ENCODE results near the gene ZSWIM5. TPM values are rescaled to one million over a fixed set of nuclear protein-coding genes. Genes with fewer than 3 reads are reported as not detected.

Gene ZSWIM5
- total and polyA plus RNA-seq, 2 experiments from 2014 or later: 6.6 to 7.6 TPM

- Histone ChIP-seq H3K36me3 (no peaks in the 10 kb centered on the region), H3K27ac (no peak overlapping the region), H3K4me1 (ENCODE audit: low read depth) (peaks cover 11% of the 10 kb centered on the region), H3K4me3 (no peak overlapping the region), H3K27me3 (no peaks in the 10 kb centered on the region), H3K9me3 (ENCODE audit: low read depth) (no peaks in the 10 kb centered on the region)
- no peak for TF ChIP-seq CTCF (IDR thresholded peaks at IDR 0.05; ENCODE audit: low read depth, low read length)
- no peak for DNase-seq (ENCODE audit: low read depth in 1 of 2, low spot score in 1 of 2)
Observed at GRCh38 chr1:45200906-45201500, 5.4 kb downstream of the ZSWIM5 start.

GRCh38 chr1:45200435-45200834 is 6.0 kb downstream of the ZSWIM5 start:
- H3K4me3 ChIP-seq: no peak overlapping the region
- no peaks in the 10 kb centered on the region for H3K9me3 ChIP-seq (ENCODE audit: low read depth)
- H3K4me1 ChIP-seq (ENCODE audit: low read depth): peaks cover 11% of the 10 kb centered on the region
- no peak for DNase-seq (ENCODE audit: low read depth in 1 of 2, low spot score in 1 of 2)
- no peaks in the 10 kb centered on the region for H3K36me3 ChIP-seq
- no peaks in the 10 kb centered on the region for H3K27me3 ChIP-seq
- H3K27ac ChIP-seq: no peak overlapping the region
- TF ChIP-seq CTCF (IDR thresholded peaks at IDR 0.05; ENCODE audit: low read depth, low read length): no peak

- H3K36me3 ChIP-seq: no peaks in the 10 kb centered on the region
- no peak overlapping the region for H3K4me3 ChIP-seq
- no peaks in the 10 kb centered on the region for H3K4me1 ChIP-seq (ENCODE audit: low read depth)
- no peak for TF ChIP-seq CTCF (IDR thresholded peaks at IDR 0.05; ENCODE audit: low read depth, low read length)
- DNase-seq (ENCODE audit: low read depth in 1 of 2, low spot score in 1 of 2): no peak
- no peaks in the 10 kb centered on the region for H3K9me3 ChIP-seq (ENCODE audit: low read depth)
- H3K27me3 ChIP-seq: no peaks in the 10 kb centered on the region
- H3K27ac ChIP-seq: no peak overlapping the region
Observed at GRCh38 chr1:45198185-45198584, 8.2 kb downstream of the ZSWIM5 start.

GRCh38 chr1:45196863-45197262 is 9.5 kb downstream of the ZSWIM5 start:
- H3K36me3 ChIP-seq: no peaks in the 10 kb centered on the region
- no peaks in the 10 kb centered on the region for H3K9me3 ChIP-seq (ENCODE audit: low read depth)
- TF ChIP-seq CTCF (IDR thresholded peaks at IDR 0.05; ENCODE audit: low read depth, low read length): no peak
- no peak overlapping the region for H3K27ac ChIP-seq
- H3K4me1 ChIP-seq (ENCODE audit: low read depth): no peaks in the 10 kb centered on the region
- H3K4me3 ChIP-seq: no peak overlapping the region
- H3K27me3 ChIP-seq: no peaks in the 10 kb centered on the region
- DNase-seq (ENCODE audit: low read depth in 1 of 2, low spot score in 1 of 2): no peak

GRCh38 chr1:45191418-45191783 is 15.0 kb downstream of the ZSWIM5 start:
- TF ChIP-seq CTCF (IDR thresholded peaks at IDR 0.05; ENCODE audit: low read depth, low read length): no peak
- H3K27me3 ChIP-seq: no peaks in the 10 kb centered on the region
- H3K4me1 ChIP-seq (ENCODE audit: low read depth): no peaks in the 10 kb centered on the region
- DNase-seq (ENCODE audit: low read depth in 1 of 2, low spot score in 1 of 2): no peak
- H3K36me3 ChIP-seq: no peaks in the 10 kb centered on the region
- H3K4me3 ChIP-seq: no peak overlapping the region
- no peak overlapping the region for H3K27ac ChIP-seq
- H3K9me3 ChIP-seq (ENCODE audit: low read depth): no peaks in the 10 kb centered on the region
